OCI-LY1 (cell line): ENCODE measurements around the gene TMEM109.

ENCODE experiments used
- H2AFZ ChIP-seq: fragments of 200-600 bp; sonication (generic), shearing (Covaris generic); 2 replicates; pipeline ENCODE4 v1.6.0; 2014; ENCODE audit warnings: antibody characterized with exemption, mild to moderate bottlenecking, low read length
- H3F3A ChIP-seq: fragments of 200-600 bp; sonication (generic), shearing (Covaris generic); 2 replicates; pipeline ENCODE4 v1.6.0; 2014; ENCODE audit warnings: mild to moderate bottlenecking, antibody characterized with exemption, low read length, moderate library complexity; ENCODE audit not compliant: insufficient read depth
- H3K27ac ChIP-seq: fragments of 200-600 bp; sonication (generic); 2 replicates; pipeline ENCODE4 v1.5.1; 2014; ENCODE audit warnings: low read length, mixed run types, mild to moderate bottlenecking, low read depth; ENCODE audit not compliant: poor library complexity, severe bottlenecking
- H3K27me3 ChIP-seq: fragments of 200-600 bp; sonication (generic); 2 replicates; pipeline ENCODE4 v1.6.0; 2014; ENCODE audit warnings: antibody characterized with exemption, mild to moderate bottlenecking, low read length, moderate library complexity; ENCODE audit not compliant: insufficient read depth
- H3K36me3 ChIP-seq: fragments of 200-600 bp; sonication (generic); 2 replicates; pipeline ENCODE4 v1.6.1; 2014; ENCODE audit warnings: mild to moderate bottlenecking, antibody characterized with exemption, low read length, moderate library complexity, mixed read lengths; ENCODE audit not compliant: insufficient read depth
- H3K4me1 ChIP-seq: fragments of 200-600 bp; sonication (generic); 2 replicates; pipeline ENCODE4 v1.5.1; 2014; ENCODE audit warnings: mild to moderate bottlenecking, low read length, moderate library complexity; ENCODE audit not compliant: insufficient read depth, severe bottlenecking
- H3K4me2 ChIP-seq: fragments of 200-600 bp; sonication (generic), shearing (Covaris generic); 2 replicates; pipeline ENCODE4 v1.6.1; 2014; ENCODE audit warnings: low read length
- H3K4me3 ChIP-seq: fragments of 200-600 bp; sonication (generic); 2 replicates; pipeline ENCODE4 v1.5.1; 2014; ENCODE audit warnings: low read length, low read depth, mild to moderate bottlenecking, mixed read lengths; ENCODE audit not compliant: poor library complexity, severe bottlenecking
- H3K79me2 ChIP-seq: fragments of 200-600 bp; shearing (Covaris generic); 2 replicates; pipeline ENCODE4 v1.6.1; 2016; ENCODE audit warnings: mixed run types, low read length, mixed read lengths; ENCODE audit not compliant: insufficient read depth
- H3K9ac ChIP-seq: fragments of 200-600 bp; sonication (generic), shearing (Covaris generic); 2 replicates; pipeline ENCODE4 v1.6.1; 2014; ENCODE audit warnings: mild to moderate bottlenecking, low read length, mixed read lengths
- H3K9me2 ChIP-seq: fragments of 200-600 bp; sonication (generic), shearing (Covaris generic); 2 replicates; pipeline ENCODE4 v1.6.1; 2014; ENCODE audit warnings: low read depth, mild to moderate bottlenecking, low read length, mixed read lengths
- H3K9me3 ChIP-seq: fragments of 200-600 bp; shearing (Covaris generic); 2 replicates; pipeline ENCODE4 v1.6.1; 2014; ENCODE audit warnings: low read length, mixed read lengths
- H4K20me1 ChIP-seq: fragments of 200-600 bp; sonication (generic), shearing (Covaris generic); 2 replicates; pipeline ENCODE4 v1.6.0; 2016; ENCODE audit warnings: mild to moderate bottlenecking, low read length; ENCODE audit not compliant: insufficient read depth
- CTCF ChIP-seq: fragments of 200-600 bp; sonication (generic), shearing (Covaris generic); IDR thresholded peaks from 2 replicates; pipeline ENCODE4 v1.5.1; 2017; ENCODE audit warnings: mild to moderate bottlenecking, antibody characterized with exemption, low read length, moderate library complexity, mixed read lengths
- EZH2 ChIP-seq: fragments of 200-600 bp; sonication (generic), shearing (Covaris generic); IDR thresholded peaks from 2 replicates; pipeline ENCODE4 v1.8.0; 2017; ENCODE audit warnings: borderline replicate concordance, mixed run types, mild to moderate bottlenecking, antibody characterized with exemption, low read length, moderate library complexity, mixed read lengths

The TMEM109 gene

GRCh38 chr11:60968223-60968622 is 54.3 kb downstream of the TMEM109 start:
- TF ChIP-seq EZH2 (no peak), CTCF (no peak)
- no peaks in the 10 kb centered on the region for H3F3A ChIP-seq

GRCh38 chr11:60970369-60970774 is 56.4 kb downstream of the TMEM109 start:
- Histone ChIP-seq H3K4me1 (peaks cover 8% of the 10 kb centered on the region), H3K79me2 (no peaks in the 10 kb centered on the region), H3K36me3 (no peaks in the 10 kb centered on the region; the same call in 1 of the 2 replicates), H2AFZ (no peak overlapping the region), H4K20me1 (no peaks in the 10 kb centered on the region), H3K27me3 (peaks cover 17% of the 10 kb centered on the region), H3K9me2 (no peaks in the 10 kb centered on the region), H3F3A (no peaks in the 10 kb centered on the region), H3K9ac (no peak overlapping the region), H3K9me3 (no peaks in the 10 kb centered on the region; the same call in 1 of the 2 replicates), H3K4me2 (no peak overlapping the region), H3K27ac (no peak overlapping the region), H3K4me3 (no peak overlapping the region)
- no peak for TF ChIP-seq EZH2
- TF ChIP-seq CTCF: peak; percentile 97

More at GRCh38 chr11:60968223-60968622, 54.3 kb downstream of the TMEM109 start:
- no peaks in the 10 kb centered on the region for H3K9me2 ChIP-seq
- no peak overlapping the region for H3K4me2 ChIP-seq
- no peak overlapping the region for H3K4me3 ChIP-seq
- no peaks in the 10 kb centered on the region for H3K79me2 ChIP-seq
- peaks cover 17% of the 10 kb centered on the region for H3K27me3 ChIP-seq
- peaks cover 8% of the 10 kb centered on the region for H3K4me1 ChIP-seq
- H3K9me3 ChIP-seq: no peaks in the 10 kb centered on the region; the same call in 1 of the 2 replicates
- H4K20me1 ChIP-seq: no peaks in the 10 kb centered on the region
- H3K9ac ChIP-seq: no peak overlapping the region
- no peaks in the 10 kb centered on the region; the same call in 1 of the 2 replicates for H3K36me3 ChIP-seq
- no peak overlapping the region for H2AFZ ChIP-seq
- H3K27ac ChIP-seq: no peak overlapping the region

GRCh38 chr11:60970890-60971289 is 56.9 kb downstream of the TMEM109 start:
- Histone ChIP-seq H4K20me1 (no peaks in the 10 kb centered on the region), H3K4me1 (peaks cover 8% of the 10 kb centered on the region), H3F3A (no peaks in the 10 kb centered on the region), H3K9ac (no peak overlapping the region), H3K36me3 (no peaks in the 10 kb centered on the region; the same call in 1 of the 2 replicates), H3K9me2 (no peaks in the 10 kb centered on the region), H3K79me2 (no peaks in the 10 kb centered on the region), H3K4me2 (no peak overlapping the region), H3K27ac (no peak overlapping the region), H3K27me3 (peaks cover 14% of the 10 kb centered on the region), H3K4me3 (no peak overlapping the region), H3K9me3 (no peaks in the 10 kb centered on the region; the same call in 1 of the 2 replicates), H2AFZ (no peak overlapping the region)
- TF ChIP-seq EZH2 (no peak), CTCF (no peak)
